HG03103 (cell line): ENCODE data around the gene ZNF658.
"Not testable (repeated sequence)": the region's sequence is repeated elsewhere in the genome, so short reads cannot be mapped to it uniquely, and the experiment has no call there.

ENCODE experiments used
- ATAC-seq: cut with Tn5 transposase; IDR thresholded peaks from one replicate; pipeline ENCODE4 v1.9.1; 2021; ENCODE audit warnings: low read depth; ENCODE audit not compliant: unreplicated experiment

The ZNF658 gene

GRCh38 chr9:66900490-66901131, at the start of gene ZNF658:
ZNF658 (plus strand) TSS chr9:66900725; CDS start chr9:66903562, 2,837 bp downstream.
- peak; percentile 98 for ATAC-seq

- ATAC-seq: not testable (repeated sequence)
Observed at GRCh38 chr9:66861732-66862131, 38.8 kb upstream of the ZNF658 start.

GRCh38 chr9:66868660-66869059, 31.9 kb upstream of the ZNF658 start:
- ATAC-seq: not testable (repeated sequence)

GRCh38 chr9:66880605-66881004, 19.9 kb upstream of the ZNF658 start:
- ATAC-seq: peak; percentile 71

- not testable (repeated sequence) for ATAC-seq
Observed at GRCh38 chr9:66881847-66882246, 18.7 kb upstream of the ZNF658 start.

- ATAC-seq: peak; percentile 84
Observed at GRCh38 chr9:66890334-66890733, 10.2 kb upstream of the ZNF658 start.

GRCh38 chr9:66901141-66901540, 616 bp downstream of the ZNF658 start:
- peak; percentile 17 for ATAC-seq

- not testable (repeated sequence) for ATAC-seq
Observed at GRCh38 chr9:66909560-66909959, 9.0 kb downstream of the ZNF658 start.

- ATAC-seq: not testable (repeated sequence)
Observed at GRCh38 chr9:66920072-66920471, 19.5 kb downstream of the ZNF658 start.

- not testable (repeated sequence) for ATAC-seq
Observed at GRCh38 chr9:66936194-66936870, 35.8 kb downstream of the ZNF658 start.

GRCh38 chr9:66937662-66938061, 37.1 kb downstream of the ZNF658 start:
- ATAC-seq: not testable (repeated sequence)

- not testable (repeated sequence) for ATAC-seq
Observed at GRCh38 chr9:66938322-66938721, 37.8 kb downstream of the ZNF658 start.

- ATAC-seq: not testable (repeated sequence)
Observed at GRCh38 chr9:66939878-66940830, 39.6 kb downstream of the ZNF658 start.

- not testable (repeated sequence) for ATAC-seq
Observed at GRCh38 chr9:66942400-66943155, 42.1 kb downstream of the ZNF658 start.

- not testable (repeated sequence) for ATAC-seq
Observed at GRCh38 chr9:66952576-66952975, 52.1 kb downstream of the ZNF658 start.
